ENCODE measurements around the gene GJB3. TPM values are rescaled to one million over a fixed set of nuclear protein-coding genes. Genes with fewer than 3 reads are reported as not detected.
"Not testable (repeated sequence)": the region's sequence is repeated elsewhere in the genome, so short reads cannot be mapped to it uniquely, and the experiment has no call there.

Gene GJB3
- total and polyA plus RNA-seq, 9 of the 15 experiments (the other 6 are each of a cell fraction or from before 2014, with no cell fraction given): not detected

- no peak for TF ChIP-seq ZNF592 (IDR thresholded peaks at IDR 0.05)
These were observed 35.8 kb downstream of the GJB3 start (continued) for GRCh38 chr1:34816778-34817177.

- BruUV-seq (replicated peaks); FAIRE-seq: not testable (repeated sequence)
- WGBS (ENCODE audit: insufficient coverage, low coverage, missing lambda C conversion rate): 29% methylated on average over 2 of the region's 2 CpGs
These were observed 37.8 kb downstream of the GJB3 start for GRCh38 chr1:34818862-34819261.

More at GRCh38 chr1:34818862-34819261, 37.8 kb downstream of the GJB3 start:
- CTCF ChIA-PET (ENCODE audit: low intra/inter-chr PET ratio); intact Hi-C loops (cut with micrococcal nuclease); ATAC-seq; H4K20me1 ChIP-seq (replicated peaks; ENCODE audit: control insufficient read depth, insufficient read depth, low read length); H2AFZ ChIP-seq (ENCODE audit: low read depth, low read length); H3K4me2 ChIP-seq (ENCODE audit: insufficient read depth, low read length); H3K79me2 ChIP-seq (ENCODE audit: control insufficient read depth, insufficient read depth, low read length); H3K4me3 ChIP-seq; DNase-seq (ENCODE audit: extremely low read depth in 1 of 4, low spot score in 3 of 4); H3K9me1 ChIP-seq (ENCODE audit: control insufficient read depth, insufficient read depth, low read length); in situ Hi-C loops (cut with MboI); H3K27me3 ChIP-seq (ENCODE audit: control insufficient read depth in 2 of 2, insufficient read depth in 2 of 2, low read length in 2 of 2); H3K9me3 ChIP-seq (replicated peaks; ENCODE audit: control insufficient read depth, insufficient read depth, low read depth, low read length); H3K9ac ChIP-seq (ENCODE audit: insufficient read depth in 1 of 2, low read depth in 2 of 2, low read length in 2 of 2); H3K4me1 ChIP-seq (replicated peaks in 1 of 2; ENCODE audit: control insufficient read depth in 2 of 2, insufficient read depth in 2 of 2, low read length in 2 of 2); H3K36me3 ChIP-seq (ENCODE audit: control insufficient read depth, insufficient read depth, low read length); H3K27ac ChIP-seq (ENCODE audit: extremely low read depth, low read depth, low read length): not testable (repeated sequence)
- POLR2A ChIA-PET: interaction anchor here (2.0 kb wide), 1 partner anchor 12 kb away, joined by 5 read pairs; no protein-coding TSS in a partner anchor
- TF ChIP-seq RBM25 (IDR thresholded peaks at IDR 0.05; ENCODE audit: low read depth, low read length, severe bottlenecking): peak; percentile 85

All from K562 (cell line).